SJSA1 (cell line): ENCODE results near the gene NHERF1. TPM values are rescaled to one million over a fixed set of nuclear protein-coding genes. Genes with fewer than 3 reads are reported as not detected.

Source experiments
- DNase-seq, 2 experiments: peaks; one replicate each; pipeline ENCODE4 v3.0.0-alpha.2; 2015 to 2020; ENCODE audit warnings: low spot score in 2 of 2, low read depth in 1 of 2
- H3K27ac ChIP-seq: fragments of 250-450 bp; sonication (Bioruptor Pico); 2 replicates; pipeline ENCODE4 v1.5.1; 2020; ENCODE audit warnings: mild to moderate bottlenecking, moderate library complexity
- H3K27me3 ChIP-seq: fragments of 250-450 bp; sonication (Bioruptor Pico); replicated peaks from 2 replicates; pipeline ENCODE4 v1.5.1; 2020; ENCODE audit warnings: mild to moderate bottlenecking, moderate library complexity
- H3K36me3 ChIP-seq: fragments of 250-450 bp; sonication (Bioruptor Pico); 2 replicates; pipeline ENCODE4 v1.5.1; 2020; ENCODE audit warnings: mild to moderate bottlenecking
- H3K4me1 ChIP-seq: fragments of 250-450 bp; sonication (Bioruptor Pico); replicated peaks from 2 replicates; pipeline ENCODE4 v1.6.1; 2021; ENCODE audit warnings: mild to moderate bottlenecking
- H3K4me3 ChIP-seq: fragments of 250-450 bp; sonication (Bioruptor Pico); 2 replicates; pipeline ENCODE4 v1.5.1; 2020; ENCODE audit warnings: mild to moderate bottlenecking
- H3K9me3 ChIP-seq: fragments of 250-450 bp; sonication (Bioruptor Pico); replicated peaks from 2 replicates; pipeline ENCODE4 v1.5.1; 2020; ENCODE audit warnings: mild to moderate bottlenecking
- total RNA-seq: library from RNA; depleted of rRNA; stranded (reverse); fragments of >200 nt; shearing (Covaris generic); gene quantifications from 2 replicates; pipeline ENCODE4 v1.2.3, GENCODE V29; 2014

Gene NHERF1
- total RNA-seq, 1 experiment from 2014 or later: 41.6 TPM

DNA sequence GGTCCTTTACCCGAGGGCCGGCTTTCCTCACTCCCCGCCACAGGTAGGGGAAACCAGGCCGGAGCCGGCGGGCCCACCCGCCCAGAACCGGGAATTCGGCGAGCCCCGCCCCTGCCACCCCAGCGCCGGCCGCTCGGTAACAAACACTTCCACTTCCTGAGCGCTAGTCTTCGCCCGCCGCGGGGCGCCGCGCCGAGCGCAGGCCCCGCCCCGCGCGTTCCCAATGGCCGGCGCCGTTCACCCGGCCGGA is 224 bp upstream of the NHERF1 start:
- Histone ChIP-seq H3K9me3 (peaks cover 4% of the 10 kb centered on the region; the same call in 1 of the 2 replicates), H3K36me3 (peaks cover 10% of the 10 kb centered on the region), H3K27me3 (no peaks in the 10 kb centered on the region), H3K4me1 (peaks cover 44% of the 10 kb centered on the region), H3K27ac (no peak overlapping the region), H3K4me3 (peak overlapping the region; percentile 79)
- no peak for DNase-seq

DNA sequence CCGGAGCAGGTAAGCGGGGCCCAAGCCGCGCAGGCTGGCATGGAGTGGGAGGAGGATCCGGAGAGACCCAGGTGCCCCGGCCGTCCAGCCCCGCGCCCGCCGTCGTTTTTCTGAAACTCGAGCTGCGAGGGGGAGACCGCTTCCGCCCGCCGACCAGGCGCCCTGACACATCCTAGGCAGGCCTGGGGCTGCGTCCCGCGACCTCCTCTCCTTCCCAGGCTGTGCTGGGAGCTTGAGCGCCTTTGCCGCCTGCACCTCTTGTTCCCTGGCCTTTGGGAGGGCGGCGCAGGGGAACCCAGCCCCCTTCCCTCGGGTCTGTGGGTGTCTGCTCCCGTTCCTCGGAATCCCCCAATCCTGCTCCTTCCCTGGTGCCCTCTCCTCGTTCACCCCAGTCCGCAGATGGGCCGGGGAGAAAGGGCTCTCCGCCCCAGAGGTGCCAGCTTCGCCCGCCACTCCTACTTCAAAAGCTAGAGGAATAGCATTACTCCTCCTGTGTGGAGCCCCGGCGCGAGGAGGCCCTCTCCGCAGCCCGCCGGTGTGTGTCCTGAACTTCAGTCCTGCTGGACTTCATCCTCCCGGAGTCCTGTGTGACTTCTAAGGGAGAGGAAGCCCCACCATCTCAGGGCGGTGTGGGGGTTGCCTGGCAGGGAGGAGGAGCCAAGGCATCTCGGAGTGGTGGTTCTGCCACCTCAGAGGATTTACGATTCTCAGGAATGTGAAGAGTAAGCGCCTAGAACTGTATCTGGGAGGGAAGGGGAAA is 1.0 kb downstream of the NHERF1 start:
- peaks cover 38% of the 10 kb centered on the region for H3K4me1 ChIP-seq
- peaks cover 4% of the 10 kb centered on the region; the same call in 1 of the 2 replicates for H3K9me3 ChIP-seq
- H3K4me3 ChIP-seq: peak overlapping the region; percentile 79
- peak in 1 of 2 experiments; percentile 55 for DNase-seq
- H3K27me3 ChIP-seq: no peaks in the 10 kb centered on the region
- H3K27ac ChIP-seq: no peak overlapping the region
- H3K36me3 ChIP-seq: peaks cover 10% of the 10 kb centered on the region

DNA sequence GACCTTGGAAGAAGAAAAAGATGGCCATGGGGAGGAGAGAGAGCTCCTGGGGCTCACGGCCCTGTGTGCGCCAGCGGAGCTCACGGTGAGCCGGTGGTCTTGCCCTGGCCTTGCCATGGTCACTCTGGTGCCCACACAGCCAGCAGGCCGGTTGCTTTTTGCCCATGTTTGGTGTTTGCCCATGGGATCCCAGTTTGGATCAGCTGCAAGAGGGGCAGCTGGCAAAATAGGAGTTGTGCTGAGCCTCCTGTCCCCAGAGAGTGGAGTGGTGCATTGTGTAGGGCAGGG is 1.6 kb downstream of the NHERF1 start:
- peaks cover 10% of the 10 kb centered on the region for H3K36me3 ChIP-seq
- H3K4me1 ChIP-seq: peaks cover 33% of the 10 kb centered on the region
- H3K9me3 ChIP-seq: peaks cover 4% of the 10 kb centered on the region; the same call in 1 of the 2 replicates
- H3K27ac ChIP-seq: no peak overlapping the region
- peak overlapping the region; percentile 79 for H3K4me3 ChIP-seq
- no peak for DNase-seq
- H3K27me3 ChIP-seq: no peaks in the 10 kb centered on the region

DNA sequence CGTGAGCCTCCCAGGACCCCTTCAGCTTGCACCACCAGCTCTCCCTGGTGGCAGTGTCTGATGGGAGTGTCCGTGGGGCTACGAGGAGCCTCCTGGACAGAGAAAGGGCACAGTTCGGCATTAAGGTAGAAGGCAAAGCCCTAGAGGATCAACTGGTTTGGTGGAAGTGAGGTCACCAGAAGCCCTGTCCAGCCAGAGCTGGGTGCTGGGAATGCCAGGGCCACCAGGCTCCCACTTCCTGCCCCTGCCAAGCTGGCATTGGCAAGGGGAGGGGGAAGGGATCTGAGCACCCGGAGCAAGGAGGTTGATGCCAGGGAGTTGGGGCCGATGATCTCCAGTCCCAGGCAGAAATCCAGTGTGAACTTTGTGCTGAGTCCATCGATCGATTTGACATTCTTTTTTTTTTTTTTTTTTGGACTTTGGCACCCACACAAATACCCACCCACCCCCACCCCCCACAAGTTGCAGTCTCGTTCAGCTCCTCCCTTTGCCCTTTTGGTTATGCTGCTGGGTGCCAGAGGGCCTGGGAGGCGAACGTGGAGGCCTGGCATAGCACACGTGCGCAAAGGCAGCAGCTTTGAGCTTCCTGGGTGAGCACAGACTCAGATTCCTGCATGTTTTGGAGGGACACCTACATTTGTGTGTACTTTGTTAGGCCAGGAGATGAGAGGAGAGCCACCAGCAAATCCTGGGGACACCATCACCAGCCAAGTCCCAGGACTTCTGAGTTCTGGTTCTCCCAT is 2.1 kb downstream of the NHERF1 start:
- Histone ChIP-seq H3K27me3 (no peaks in the 10 kb centered on the region), H3K4me3 (peak overlapping the region; percentile 79), H3K36me3 (peaks cover 10% of the 10 kb centered on the region), H3K4me1 (peaks cover 33% of the 10 kb centered on the region), H3K9me3 (peaks cover 4% of the 10 kb centered on the region; the same call in 1 of the 2 replicates), H3K27ac (no peak overlapping the region)
- no peak for DNase-seq

DNA sequence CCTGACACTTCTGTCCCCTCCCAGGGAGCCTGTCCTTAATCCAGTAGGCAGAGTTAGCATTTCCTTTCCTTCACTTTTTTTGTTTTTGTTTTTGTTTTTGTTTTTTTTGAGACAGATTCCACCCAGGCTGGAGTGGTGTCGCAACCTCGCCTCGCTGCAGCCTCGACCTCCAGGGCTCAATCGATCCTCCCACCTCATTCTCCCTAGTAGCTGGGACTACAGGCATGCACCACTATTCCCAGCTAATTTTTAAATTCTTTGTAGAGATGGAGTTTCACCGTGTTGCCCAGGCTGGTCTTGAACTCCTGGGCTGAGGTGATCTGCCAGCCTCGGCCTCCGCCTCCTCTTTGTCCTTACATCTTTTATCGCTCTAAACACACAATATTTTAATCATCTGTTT is 4.0 kb downstream of the NHERF1 start:
- H3K4me3 ChIP-seq: no peak overlapping the region
- H3K4me1 ChIP-seq: peaks cover 29% of the 10 kb centered on the region
- H3K9me3 ChIP-seq: peaks cover 4% of the 10 kb centered on the region; the same call in 1 of the 2 replicates
- H3K36me3 ChIP-seq: peaks cover 10% of the 10 kb centered on the region
- H3K27me3 ChIP-seq: no peaks in the 10 kb centered on the region
- no peak overlapping the region for H3K27ac ChIP-seq
- no peak for DNase-seq

DNA sequence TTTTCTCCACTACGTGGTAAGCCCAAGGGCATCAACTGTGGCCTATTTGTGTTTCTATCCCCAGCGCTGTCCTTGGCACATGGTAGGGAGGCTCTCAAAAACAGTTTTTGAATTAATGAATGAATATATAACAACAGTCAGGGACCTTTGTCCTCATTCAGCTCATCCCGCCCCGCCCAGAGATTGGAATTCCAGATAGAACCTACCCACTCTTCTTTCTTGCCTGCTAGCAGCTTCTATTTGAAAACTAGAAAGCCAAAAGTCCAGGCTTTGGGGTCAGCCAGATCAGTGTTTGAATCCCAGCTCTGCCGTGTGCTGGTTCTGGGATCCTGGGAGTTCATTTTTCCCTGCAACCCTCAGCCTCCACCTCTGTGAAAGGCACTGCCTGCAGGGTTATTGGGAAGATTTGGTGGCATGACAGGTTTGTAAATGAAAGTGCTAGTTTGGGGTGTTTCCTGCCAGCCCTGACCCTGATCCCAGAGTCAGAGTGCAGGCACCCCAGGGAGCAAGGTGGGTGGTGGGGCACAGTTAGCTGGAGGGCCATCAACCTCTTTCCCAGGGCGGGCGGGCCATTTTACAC is 4.5 kb downstream of the NHERF1 start:
- H3K4me3 ChIP-seq: no peak overlapping the region
- no peaks in the 10 kb centered on the region for H3K27me3 ChIP-seq
- no peak for DNase-seq
- H3K9me3 ChIP-seq: peaks cover 4% of the 10 kb centered on the region; the same call in 1 of the 2 replicates
- peaks cover 10% of the 10 kb centered on the region for H3K36me3 ChIP-seq
- H3K27ac ChIP-seq: no peak overlapping the region
- H3K4me1 ChIP-seq: peaks cover 30% of the 10 kb centered on the region

DNA sequence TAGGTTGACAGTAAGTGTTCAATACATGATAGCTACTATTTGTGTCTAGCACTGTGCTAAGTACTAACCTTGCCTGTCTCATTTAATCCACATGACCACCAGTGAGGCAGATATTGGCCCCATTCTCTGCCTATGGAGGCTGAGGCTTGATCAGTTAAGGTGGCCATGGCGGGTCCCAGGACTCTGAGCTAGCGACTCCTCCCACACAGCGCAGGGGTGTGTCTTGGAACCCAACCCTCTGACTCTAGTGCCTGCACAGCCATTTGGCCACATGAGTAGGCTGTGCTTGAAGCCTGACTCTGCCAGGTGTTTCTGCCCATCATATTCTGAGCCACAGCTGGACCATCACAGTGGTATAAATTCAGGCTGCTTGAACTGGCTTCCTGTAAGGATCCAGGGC is 6.4 kb downstream of the NHERF1 start:
- Histone ChIP-seq H3K9me3 (no peaks in the 10 kb centered on the region), H3K27ac (no peak overlapping the region), H3K27me3 (no peaks in the 10 kb centered on the region), H3K4me1 (peaks cover 33% of the 10 kb centered on the region), H3K36me3 (no peaks in the 10 kb centered on the region; the same call in 1 of the 2 replicates), H3K4me3 (no peak overlapping the region)
- DNase-seq: no peak

DNA sequence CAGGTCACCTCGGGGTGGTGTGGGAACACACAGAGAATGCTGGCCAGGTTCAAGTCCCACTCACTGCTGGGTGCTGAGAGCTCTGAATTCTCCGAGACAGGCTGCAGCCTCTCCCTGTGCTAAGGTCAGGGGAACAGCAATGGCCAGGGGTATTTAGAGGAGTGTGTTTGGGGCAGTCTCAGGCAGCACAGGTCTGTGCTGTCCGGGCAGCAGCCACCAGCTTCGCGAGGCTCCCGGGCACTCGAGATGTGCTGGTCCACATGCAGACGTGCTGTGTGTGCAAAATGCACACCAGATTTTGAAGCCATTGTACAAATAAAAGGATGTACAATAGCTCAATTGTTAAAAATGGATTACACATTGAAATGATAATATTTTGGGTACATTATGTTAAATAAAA is 7.1 kb downstream of the NHERF1 start:
- Histone ChIP-seq H3K9me3 (no peaks in the 10 kb centered on the region), H3K4me1 (peaks cover 33% of the 10 kb centered on the region), H3K4me3 (no peak overlapping the region), H3K27me3 (no peaks in the 10 kb centered on the region), H3K27ac (no peak overlapping the region), H3K36me3 (no peaks in the 10 kb centered on the region; the same call in 1 of the 2 replicates)
- no peak for DNase-seq

DNA sequence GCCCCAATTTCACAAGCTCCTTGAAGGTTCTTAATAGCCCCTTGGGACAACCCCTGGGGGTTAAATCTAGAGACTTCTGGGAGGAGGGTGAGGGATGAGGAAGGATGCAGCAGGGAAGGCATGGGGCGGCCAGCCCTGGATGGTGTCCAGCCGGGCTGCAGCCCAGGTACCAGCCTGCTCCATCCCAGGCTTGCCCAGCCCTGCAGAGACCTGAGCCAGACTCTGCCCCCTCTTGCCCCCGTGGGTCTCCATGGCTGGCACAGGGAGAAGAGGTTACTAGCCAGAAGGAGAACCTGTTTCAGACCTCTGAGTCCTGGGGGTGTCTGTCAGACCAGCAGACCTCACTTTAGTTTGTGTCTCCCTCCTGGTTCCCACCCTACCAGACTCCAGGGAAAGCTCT is 8.5 kb downstream of the NHERF1 start:
- Histone ChIP-seq H3K27me3 (no peaks in the 10 kb centered on the region), H3K36me3 (no peaks in the 10 kb centered on the region), H3K9me3 (no peaks in the 10 kb centered on the region), H3K27ac (no peak overlapping the region), H3K4me1 (peaks cover 44% of the 10 kb centered on the region), H3K4me3 (no peak overlapping the region)
- DNase-seq: no peak

DNA sequence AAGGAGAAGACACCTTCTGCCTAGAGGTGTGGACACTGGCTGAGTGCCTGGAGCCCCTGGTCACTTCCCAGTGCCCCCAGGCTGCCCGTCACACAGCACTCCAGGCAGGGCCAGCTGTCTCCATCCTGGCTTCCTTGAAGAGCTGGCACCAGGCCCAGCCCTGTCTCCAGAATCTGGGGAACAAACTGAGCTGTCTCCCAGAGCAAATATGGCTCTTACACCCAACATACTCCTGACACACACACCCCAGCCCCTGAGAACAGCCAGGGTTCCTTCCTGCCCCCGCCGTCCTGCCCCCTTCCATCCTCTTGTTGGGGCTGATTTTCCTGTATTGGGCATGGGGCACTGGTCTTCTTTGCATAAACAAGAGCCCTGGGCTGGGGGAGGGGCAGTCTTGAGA is 9.1 kb downstream of the NHERF1 start:
- no peaks in the 10 kb centered on the region for H3K27me3 ChIP-seq
- H3K27ac ChIP-seq: no peak overlapping the region
- peaks cover 46% of the 10 kb centered on the region for H3K4me1 ChIP-seq
- no peaks in the 10 kb centered on the region for H3K9me3 ChIP-seq
- no peak for DNase-seq
- no peaks in the 10 kb centered on the region for H3K36me3 ChIP-seq
- H3K4me3 ChIP-seq: no peak overlapping the region

DNA sequence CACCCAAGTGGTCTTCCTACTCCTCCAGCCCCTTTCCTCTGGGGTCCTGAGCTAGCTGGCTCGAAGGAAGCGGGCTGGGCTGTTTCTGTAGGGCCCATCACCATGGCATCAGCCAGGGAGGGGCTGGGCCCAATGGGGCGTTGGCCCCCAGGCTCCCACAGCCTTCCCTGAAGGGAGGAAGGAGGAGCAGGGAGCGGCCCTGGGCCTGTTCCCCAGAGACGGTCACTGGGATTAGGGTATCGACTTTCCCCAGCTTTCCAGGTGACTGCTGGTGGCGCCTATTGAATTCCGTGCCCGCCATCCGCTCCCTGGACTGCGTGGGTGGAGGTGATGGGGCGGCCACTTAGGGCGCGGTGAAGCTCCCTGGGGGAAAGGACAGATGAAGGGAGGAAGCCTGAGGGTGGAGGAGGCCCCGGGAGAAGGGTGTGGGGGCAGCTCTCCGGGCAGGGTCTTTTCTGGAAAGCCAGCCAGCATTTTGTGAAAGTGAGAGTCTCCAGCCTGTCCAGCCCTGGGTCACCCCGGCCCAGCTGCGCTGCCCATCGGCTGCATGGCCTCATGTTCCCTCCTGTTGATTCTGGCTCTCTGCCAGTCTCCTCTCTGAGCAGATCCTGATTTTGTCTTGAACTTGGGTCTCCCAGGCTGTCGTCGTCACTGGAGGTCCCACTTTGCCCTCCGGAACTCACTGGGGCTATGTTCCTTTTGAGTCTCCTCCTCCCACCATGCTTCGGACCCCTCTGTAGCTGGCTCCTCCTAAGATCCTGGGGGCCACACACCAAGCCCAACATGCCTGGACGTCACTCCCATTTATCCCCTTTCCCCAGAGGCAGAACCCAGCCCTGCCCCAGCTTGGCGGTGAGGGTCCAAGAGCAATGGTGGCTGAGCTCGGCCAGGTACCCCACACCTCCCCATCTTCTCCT is 9.8 kb downstream of the NHERF1 start:
- Histone ChIP-seq H3K4me1 (peaks cover 53% of the 10 kb centered on the region), H3K9me3 (no peaks in the 10 kb centered on the region), H3K27me3 (no peaks in the 10 kb centered on the region), H3K27ac (no peak overlapping the region), H3K4me3 (no peak overlapping the region), H3K36me3 (no peaks in the 10 kb centered on the region)
- DNase-seq: peak in 1 of 2 experiments; percentile 64

DNA sequence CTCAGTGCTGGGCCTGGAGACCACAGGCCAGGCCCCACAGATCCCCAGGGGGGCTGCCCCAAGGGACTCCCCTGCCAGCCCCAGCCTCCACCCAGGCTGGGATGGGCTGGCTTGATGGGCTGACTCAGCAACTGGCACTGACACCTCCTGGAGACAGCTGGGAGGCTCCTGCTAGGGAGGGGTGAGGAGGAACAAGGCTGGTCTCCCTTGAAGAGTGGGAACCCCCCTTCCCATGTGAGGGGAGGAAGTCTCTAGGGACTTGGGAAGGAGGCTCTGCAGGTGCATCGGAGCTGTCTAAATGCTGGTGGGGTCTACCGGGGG is 10.4 kb downstream of the NHERF1 start:
- no peaks in the 10 kb centered on the region for H3K9me3 ChIP-seq
- peak in 1 of 2 experiments; percentile 55 for DNase-seq
- peaks cover 57% of the 10 kb centered on the region for H3K4me1 ChIP-seq
- no peak overlapping the region for H3K27ac ChIP-seq
- no peaks in the 10 kb centered on the region for H3K27me3 ChIP-seq
- no peak overlapping the region for H3K4me3 ChIP-seq
- no peaks in the 10 kb centered on the region for H3K36me3 ChIP-seq

DNA sequence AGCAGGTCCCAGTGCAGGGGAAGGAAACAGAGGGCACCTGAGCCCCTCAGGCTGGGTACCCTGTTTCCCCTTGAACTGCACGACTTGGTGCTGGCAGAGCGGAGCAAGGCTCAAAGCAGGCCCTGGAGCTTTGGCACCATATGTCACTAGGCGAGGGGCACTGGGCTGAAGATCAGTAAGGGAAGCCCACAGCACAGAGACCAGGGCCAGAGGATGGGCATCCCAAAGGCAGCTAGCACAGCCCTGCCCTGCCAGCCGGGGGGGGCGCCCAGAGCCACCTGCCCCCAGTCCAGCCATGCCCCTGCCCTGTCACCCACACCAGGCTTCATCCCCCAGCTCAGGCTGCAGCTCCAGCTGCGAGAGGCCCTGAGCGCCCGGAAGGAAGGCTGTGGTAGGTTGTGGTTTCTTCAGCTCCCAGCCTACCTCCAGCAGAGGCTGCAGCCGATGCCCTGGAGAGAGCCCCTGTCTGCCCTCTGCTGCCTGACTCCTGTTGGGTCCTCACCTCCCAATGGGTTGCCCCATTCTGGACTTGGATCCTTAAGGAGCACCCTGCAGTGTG is 10.9 kb downstream of the NHERF1 start:
- peaks cover 57% of the 10 kb centered on the region for H3K4me1 ChIP-seq
- H3K4me3 ChIP-seq: no peak overlapping the region
- H3K36me3 ChIP-seq: no peaks in the 10 kb centered on the region
- H3K9me3 ChIP-seq: no peaks in the 10 kb centered on the region
- peak; percentile 62 to 72 for DNase-seq
- no peaks in the 10 kb centered on the region for H3K27me3 ChIP-seq
- H3K27ac ChIP-seq: no peak overlapping the region
